Measurements from ENCODE around the gene CLECL1.

The CLECL1 gene

GRCh38 chr12:9732921-9733461 lies at the start of gene CLECL1:
TSS of gene CLECL1 (minus strand) at chr12:9733097.
- intact Hi-C loops (cut with DNase I) = no loop called here
- no peak for DNase-seq

GRCh38 chr12:9781360-9781759 lies 48.5 kb upstream of the CLECL1 start:
- DNase-seq = no peak
- intact Hi-C loops (cut with DNase I) = no loop called here

- intact Hi-C loops (cut with DNase I) = no loop called here
- no peak for DNase-seq
Measured at GRCh38 chr12:9779209-9779608, 46.3 kb upstream of the CLECL1 start.

GRCh38 chr12:9776781-9777180 lies 43.9 kb upstream of the CLECL1 start:
- no peak for DNase-seq
- intact Hi-C loops (cut with DNase I) = no loop called here

- DNase-seq = no peak
- intact Hi-C loops (cut with DNase I) = no loop called here
Measured at GRCh38 chr12:9773216-9773877, 40.5 kb upstream of the CLECL1 start.

DNA sequence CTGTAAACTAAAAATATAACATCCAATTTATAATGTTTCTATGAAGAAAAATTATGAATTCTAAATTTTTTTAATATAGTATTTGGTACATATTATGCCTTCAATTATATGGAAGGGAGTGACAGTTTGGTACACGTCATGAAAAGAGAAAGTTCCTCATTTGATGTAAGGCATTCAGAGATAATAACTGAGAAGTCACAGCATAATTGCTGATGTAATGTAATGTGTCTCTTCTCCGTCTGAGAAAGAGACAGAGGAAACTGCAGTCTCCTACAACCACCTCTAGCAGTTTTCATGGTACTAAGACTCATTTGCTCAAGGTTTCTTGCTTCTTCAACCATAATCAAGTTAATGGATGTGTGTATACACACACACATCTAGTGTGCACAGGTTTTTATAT lies 30.1 kb upstream of the CLECL1 start:
- no peak for DNase-seq
- intact Hi-C loops (cut with DNase I) = no loop called here

DNA sequence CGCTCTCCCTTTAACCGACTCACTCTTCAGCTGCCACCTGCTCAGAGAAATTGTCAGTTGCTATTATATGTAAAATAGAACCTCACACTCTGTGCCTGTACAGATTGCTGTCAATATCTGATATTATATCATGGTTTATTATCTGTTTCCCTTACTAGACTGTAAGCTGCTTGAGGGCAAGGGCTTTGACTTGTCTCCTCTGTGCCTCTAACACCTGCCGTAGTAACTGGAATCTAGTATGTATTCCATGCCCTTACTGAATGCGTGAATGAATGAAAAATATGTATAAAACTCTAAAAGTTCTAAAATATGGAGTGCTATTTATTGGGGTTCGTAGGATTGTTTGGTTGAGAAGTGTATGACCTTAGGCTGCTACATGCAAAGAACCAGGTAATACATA lies 29.5 kb upstream of the CLECL1 start:
- no peak for DNase-seq

DNA sequence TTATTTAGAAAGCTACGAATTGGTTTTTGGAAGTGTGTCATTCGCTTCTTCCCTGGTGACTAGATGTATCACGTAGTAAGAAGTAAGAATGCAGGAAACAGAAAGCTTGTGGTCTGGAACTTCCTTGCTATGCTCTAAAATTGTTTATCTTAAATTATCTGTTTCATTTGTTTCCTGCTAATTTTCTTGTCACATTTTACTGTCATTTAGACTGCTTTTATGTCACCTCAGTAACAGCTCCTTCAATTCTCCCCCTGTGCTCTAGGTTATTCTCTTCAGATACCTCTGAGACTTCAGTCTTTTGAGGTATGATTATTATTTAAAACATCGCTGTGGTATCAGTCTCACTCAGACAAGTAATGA lies 28.5 kb upstream of the CLECL1 start:
- intact Hi-C loops (cut with DNase I) = no loop called here
- DNase-seq = no peak

More for the DNA sequence above, 29.5 kb upstream of the CLECL1 start:
- intact Hi-C loops (cut with DNase I) = no loop called here

- no peak for DNase-seq
Measured at GRCh38 chr12:9760699-9761418, 28.0 kb upstream of the CLECL1 start, which contains the start of gene CD69. TSS of gene CD69 (minus strand) at chr12:9760901. CDS start at chr12:9760820, 81 bp downstream.

DNA sequence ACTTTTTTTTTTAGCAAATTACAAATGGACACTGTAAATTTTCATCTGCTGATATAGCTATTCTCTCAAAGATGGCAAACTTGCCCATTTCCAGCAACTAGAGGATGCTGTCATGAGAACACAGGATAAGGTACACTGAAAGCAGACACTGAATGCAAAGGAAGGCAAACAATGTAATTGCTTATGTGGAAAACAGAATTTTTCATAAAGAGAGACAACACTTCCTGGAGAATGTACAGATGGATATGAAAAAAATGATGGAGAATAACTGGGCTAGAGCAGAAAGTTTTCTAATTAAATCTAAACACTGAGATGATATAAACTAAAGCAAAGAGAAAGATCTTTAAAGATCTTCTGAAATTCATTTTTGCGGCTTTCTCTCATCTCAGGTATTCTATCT lies 27.2 kb upstream of the CLECL1 start:
- DNase-seq = no peak
- intact Hi-C loops (cut with DNase I) = no loop called here

More at GRCh38 chr12:9760699-9761418, 28.0 kb upstream of the CLECL1 start, which contains the start of gene CD69:
- intact Hi-C loops (cut with DNase I) = no loop called here

GRCh38 chr12:9759694-9760093 lies 26.8 kb upstream of the CLECL1 start:
- no peak for DNase-seq
- intact Hi-C loops (cut with DNase I) = no loop called here

DNA sequence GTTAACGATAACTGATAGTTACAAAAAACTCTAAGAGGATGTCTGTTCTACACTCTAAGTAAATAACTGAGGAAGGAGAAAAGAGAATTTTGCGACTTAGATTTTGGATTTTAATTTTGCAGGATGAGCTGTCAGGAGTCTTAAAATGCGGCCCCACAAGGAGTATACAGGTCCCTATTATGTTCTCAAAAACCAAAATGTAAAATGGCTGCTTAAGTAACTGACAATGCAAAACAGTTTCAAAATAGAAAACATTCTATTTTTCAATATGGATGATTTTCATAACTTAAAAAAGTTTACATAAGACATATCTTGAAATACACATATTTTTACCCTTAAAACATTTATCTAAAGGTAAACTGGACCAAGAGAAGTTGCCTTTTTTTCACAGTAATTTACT lies 25.2 kb upstream of the CLECL1 start:
- intact Hi-C loops (cut with DNase I) = no loop called here
- no peak for DNase-seq

GRCh38 chr12:9757433-9758025 lies 24.6 kb upstream of the CLECL1 start:
- DNase-seq = no peak
- intact Hi-C loops (cut with DNase I) = no loop called here

DNA sequence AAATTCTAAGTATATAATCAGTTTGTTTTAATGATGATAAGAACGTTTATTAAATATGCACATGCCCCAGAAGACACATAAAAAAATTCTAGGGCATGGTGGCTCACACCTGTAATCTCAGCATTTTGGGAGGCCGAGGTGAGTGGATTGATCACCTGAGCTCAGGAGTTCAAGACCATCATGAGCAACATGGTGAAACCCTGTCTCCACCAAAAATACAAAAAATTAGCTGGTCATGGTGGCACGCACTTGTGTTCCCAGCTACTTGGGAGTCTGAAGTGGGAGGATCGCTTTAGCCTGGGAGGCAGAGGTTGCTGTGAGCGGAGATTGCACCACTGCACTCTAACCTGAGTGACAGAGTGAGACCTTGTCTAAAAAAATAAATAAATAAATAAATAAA lies 23.8 kb upstream of the CLECL1 start:
- DNase-seq = no peak
- intact Hi-C loops (cut with DNase I) = no loop called here

DNA sequence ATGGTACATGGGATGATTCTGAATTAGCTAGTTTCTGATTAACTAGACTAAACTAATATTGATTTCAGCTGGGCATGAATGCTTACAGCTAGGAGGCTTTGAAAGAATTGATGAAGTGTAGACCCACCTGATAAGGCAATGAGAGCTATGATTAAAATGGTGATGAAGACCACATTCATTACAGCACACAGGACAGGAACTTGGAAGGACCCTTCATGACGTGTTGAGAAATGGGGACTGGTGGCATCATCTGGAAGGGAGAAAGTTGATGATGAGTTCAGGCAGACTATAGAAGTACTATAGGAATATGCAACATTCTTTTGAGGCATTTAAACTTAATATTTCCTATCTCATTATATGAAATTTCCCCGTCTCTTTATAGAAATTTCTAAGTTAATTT lies 23.3 kb upstream of the CLECL1 start:
- intact Hi-C loops (cut with DNase I) = no loop called here

DNA sequence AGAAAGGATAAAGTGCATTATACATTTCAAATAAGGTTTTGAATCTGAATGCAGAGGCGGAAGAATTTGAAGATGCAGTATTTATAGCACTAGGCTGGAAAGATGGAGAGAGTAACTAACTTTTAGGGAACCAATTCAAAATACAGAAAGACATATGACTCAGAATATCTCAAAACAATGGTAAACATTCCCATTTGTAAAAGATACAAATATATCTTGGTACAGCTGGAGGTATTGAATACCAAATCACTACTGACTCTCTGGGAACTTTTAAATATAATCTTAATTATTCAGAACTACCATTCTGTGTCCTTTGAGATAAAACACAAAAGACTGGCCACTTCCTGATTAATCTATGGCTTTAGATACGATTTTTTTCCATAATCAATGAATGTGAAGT lies 22.7 kb upstream of the CLECL1 start:
- DNase-seq = no peak
- intact Hi-C loops (cut with DNase I) = no loop called here

More for the DNA sequence above, 23.3 kb upstream of the CLECL1 start:
- DNase-seq = no peak

- no peak for DNase-seq
- intact Hi-C loops (cut with DNase I) = no loop called here
Measured at GRCh38 chr12:9755035-9755434, 22.1 kb upstream of the CLECL1 start.

DNA sequence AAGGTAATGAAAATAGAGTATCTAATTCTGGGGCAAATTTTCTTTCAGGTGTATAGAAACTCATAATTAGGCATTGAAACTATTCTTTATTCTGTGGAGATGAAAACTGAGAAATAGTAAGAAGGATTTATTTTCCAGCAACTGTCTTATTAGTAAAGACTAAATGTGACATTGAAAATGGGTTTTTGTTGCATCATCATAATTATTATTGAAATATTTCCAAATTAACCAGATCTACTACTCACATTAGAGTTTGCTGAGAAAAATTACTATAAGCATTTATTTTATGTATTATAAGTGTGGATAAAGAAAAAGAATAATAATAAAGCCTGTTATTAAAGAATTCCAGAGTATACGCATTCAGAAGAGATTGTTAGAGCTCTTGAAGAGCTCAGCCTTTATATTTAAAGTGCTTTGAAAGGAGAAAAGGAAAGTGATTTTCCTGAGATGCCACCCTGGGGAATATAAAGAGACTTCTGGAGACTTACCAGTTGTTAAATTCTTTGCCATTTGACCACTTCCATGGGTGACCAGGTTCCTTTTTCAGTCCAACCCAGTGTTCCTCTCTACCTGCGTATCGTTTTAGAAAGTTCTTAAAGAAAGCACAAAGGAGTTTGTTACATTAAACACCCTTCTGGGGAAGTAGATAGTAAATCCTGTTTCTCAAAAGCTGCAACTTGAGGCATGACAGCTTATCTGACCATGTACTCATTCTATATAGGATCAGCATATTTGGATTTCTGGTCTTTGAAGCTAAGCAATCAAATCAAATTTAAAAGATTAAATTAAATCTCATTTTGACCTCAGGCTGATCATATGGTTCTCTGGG lies 21.4 kb upstream of the CLECL1 start:
- intact Hi-C loops (cut with DNase I) = no loop called here
- DNase-seq = no peak

GRCh38 chr12:9753498-9753897 lies 20.6 kb upstream of the CLECL1 start:
- no peak for DNase-seq
- intact Hi-C loops (cut with DNase I) = no loop called here

DNA sequence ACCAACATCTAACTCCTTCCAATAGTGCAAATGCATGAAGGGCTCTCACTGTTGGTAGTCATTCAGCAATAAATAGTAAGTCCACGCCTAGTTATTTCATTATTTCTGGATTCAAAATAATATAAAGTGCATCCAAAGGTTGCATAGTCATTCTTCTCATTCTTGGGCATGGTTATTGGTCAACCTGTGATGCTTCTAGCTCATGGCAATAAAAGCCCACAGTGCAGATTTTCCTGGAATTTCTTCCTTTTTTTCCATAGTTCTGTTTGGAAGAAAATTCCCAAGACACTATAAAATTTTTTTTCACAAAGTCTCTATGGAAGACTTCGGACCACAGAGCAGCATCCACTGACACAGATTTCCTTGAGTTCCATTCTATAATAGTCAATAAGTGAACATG lies 20.2 kb upstream of the CLECL1 start:
- intact Hi-C loops (cut with DNase I) = no loop called here
- no peak for DNase-seq
